HCT116 (cell line): Measurements from ENCODE around the gene ATP2A3. TPM values are rescaled to one million over a fixed set of nuclear protein-coding genes. Genes with fewer than 3 reads are reported as not detected.

Experiments used
- ATAC-seq: fragments of 200-7000 bp; cut with Tn5 transposase; 2 replicates; pipeline ENCODE4 v1.9.1; 2020; ENCODE audit warnings: mild to moderate bottlenecking, moderate library complexity
- BruUV-seq: library from RNA; stranded (reverse); fragments of 400-500 nt; replicated peaks from 2 replicates; lab custom pipeline; 2021; lab: Mats Ljungman, UMichigan
- CTCF ChIA-PET: fragments of 300-600 bp; sonication (Branson Sonifier 250); formaldehyde crosslinking; loops from one replicate; lab custom pipeline; 2021; ENCODE audit warnings: antibody characterized with exemption; lab: Charles Lee
- POLR2A ChIA-PET: fragments of 300-600, 350-600 bp; sonication (Branson Sonifier 250); formaldehyde crosslinking; loops from one replicate; lab custom pipeline; 2021; ENCODE audit warnings: antibody characterized with exemption; lab: Charles Lee
- RAD21 ChIA-PET, 2 experiments: fragments of 300-600 bp; sonication (Branson Sonifier 250); formaldehyde crosslinking; loops; one replicate each; lab custom pipeline; 2023; ENCODE audit warnings: low total read pairs in 2 of 2; ENCODE audit not compliant: uncharacterized antibody in 2 of 2, unreplicated experiment in 2 of 2, low non-redundant PET in 1 of 2; lab: Charles Lee
- DNase-seq: peaks from one replicate; pipeline ENCODE4 v3.0.0-alpha.2; 2010; ENCODE audit warnings: low read depth, low spot score
- H2AFZ ChIP-seq: fragments of 200-600 bp; shearing (Covaris generic), sonication (generic); 2 replicates; pipeline ENCODE4 v1.6.1; 2017; ENCODE audit warnings: low read depth, mixed run types, mixed read lengths, antibody characterized with exemption, low read length; ENCODE audit not compliant: poor library complexity, severe bottlenecking
- H3K27ac ChIP-seq: 2 replicates; pipeline ENCODE4 v1.5.1; 2012; ENCODE audit warnings: low read depth, low read length
- H3K27me3 ChIP-seq: fragments of 200-600 bp; sonication (generic); 2 replicates; pipeline ENCODE4 v1.6.1; 2016; ENCODE audit warnings: mixed run types, low read length, mixed read lengths; ENCODE audit not compliant: insufficient read depth
- H3K36me3 ChIP-seq, 2 experiments: fragments of 200-500 bp in 1 of 2; fragments of 200-600 bp in 1 of 2; sonication (Bioruptor generic) in 1 of 2; sonication (generic) in 1 of 2; 2 replicates each; pipeline versions ENCODE4 v1.5.1 to v1.6.1; 2014 to 2016; ENCODE audit warnings: low read length in 2 of 2, inconsistent platforms in 1 of 2, mixed read lengths in 1 of 2, mixed run types in 1 of 2; ENCODE audit not compliant: insufficient read depth in 2 of 2, control insufficient read depth in 1 of 2
- H3K4me1 ChIP-seq, 2 experiments: fragments of 200-600 bp in 1 of 2; sonication (generic) in 1 of 2; 2 replicates each; pipeline versions ENCODE4 v1.5.1 to v1.6.1; 2012 to 2017; ENCODE audit warnings: low read length in 2 of 2, inconsistent platforms in 1 of 2, mild to moderate bottlenecking in 1 of 2, mixed read lengths in 1 of 2, mixed run types in 1 of 2, moderate library complexity in 1 of 2; ENCODE audit not compliant: insufficient read depth in 2 of 2, control insufficient read depth in 1 of 2
- H3K4me2 ChIP-seq: fragments of 200-600 bp; sonication (generic); 2 replicates; pipeline ENCODE4 v1.6.1; 2017; ENCODE audit warnings: mixed run types, low read length, mixed read lengths
- H3K4me3 ChIP-seq, 2 experiments: fragments of 200-600 bp in 1 of 2; sonication (generic) in 1 of 2; replicated peaks in 1 of 2; 2 replicates each; pipeline ENCODE4 v1.5.1; 2011 to 2016; ENCODE audit warnings: low read length in 2 of 2, control low read depth in 1 of 2, low read depth in 1 of 2, mild to moderate bottlenecking in 1 of 2, mixed read lengths in 1 of 2, mixed run types in 1 of 2
- H3K79me2 ChIP-seq: fragments of 200-600 bp; sonication (generic); 2 replicates; pipeline ENCODE4 v1.6.1; 2017; ENCODE audit warnings: mild to moderate bottlenecking, mixed run types, low read length, moderate library complexity, mixed read lengths; ENCODE audit not compliant: insufficient read depth
- H3K9ac ChIP-seq: fragments of 200-600 bp; sonication (generic); 2 replicates; pipeline ENCODE4 v1.6.1; 2016; ENCODE audit warnings: low read length, mixed read lengths
- H3K9me2 ChIP-seq: fragments of 200-600 bp; sonication (generic), shearing (Covaris generic); 2 replicates; pipeline ENCODE4 v1.6.1; 2017; ENCODE audit warnings: mixed run types, mild to moderate bottlenecking, moderate library complexity; ENCODE audit not compliant: insufficient read depth
- H3K9me3 ChIP-seq, 2 experiments: fragments of 200-500 bp in 1 of 2; fragments of 200-600 bp in 1 of 2; sonication (Bioruptor generic) in 1 of 2; sonication (generic) in 1 of 2; 2 replicates each; pipeline ENCODE4 v1.6.1; 2014 to 2017; ENCODE audit warnings: low read length in 2 of 2, mixed read lengths in 2 of 2, inconsistent platforms in 1 of 2, low read depth in 1 of 2, mild to moderate bottlenecking in 1 of 2, mixed run types in 1 of 2, moderate library complexity in 1 of 2; ENCODE audit not compliant: control insufficient read depth in 1 of 2, insufficient read depth in 1 of 2
- H4K20me1 ChIP-seq: fragments of 200-600 bp; sonication (generic), shearing (Covaris generic); 2 replicates; pipeline ENCODE4 v1.6.1; 2017; ENCODE audit warnings: mixed run types, mild to moderate bottlenecking, moderate library complexity; ENCODE audit not compliant: insufficient read depth
- CBX3 ChIP-seq: IDR thresholded peaks from 2 replicates; pipeline ENCODE4 v1.6.1; 2012; ENCODE audit warnings: low read depth
- CEBPB ChIP-seq: IDR thresholded peaks from 2 replicates; pipeline ENCODE4 v1.6.1; 2012; ENCODE audit warnings: low read depth
- EGR1 ChIP-seq: IDR thresholded peaks from 2 replicates; pipeline ENCODE4 v1.6.1; 2012; ENCODE audit warnings: low read depth
- ELF1 ChIP-seq: IDR thresholded peaks from 2 replicates; pipeline ENCODE4 v1.6.1; 2012; ENCODE audit warnings: low read depth, borderline replicate concordance
- EZH2 ChIP-seq: fragments of 200-600 bp; sonication (generic); IDR thresholded peaks from 2 replicates; pipeline ENCODE4 v1.6.1; 2017; ENCODE audit warnings: antibody characterized with exemption, mixed run types
- FOSL1 ChIP-seq: IDR thresholded peaks from 2 replicates; pipeline ENCODE4 v1.6.1; 2012; ENCODE audit warnings: low read depth
- JUND ChIP-seq: IDR thresholded peaks from 2 replicates; pipeline ENCODE4 v1.6.1; 2012
- POLR2A ChIP-seq: IDR thresholded peaks from 2 replicates; pipeline ENCODE4 v1.7.0; 2011; ENCODE audit warnings: borderline replicate concordance; ENCODE audit not compliant: insufficient read depth, insufficient read length; ENCODE audit errors: extremely low read depth
- POLR2AphosphoS5 ChIP-seq: IDR thresholded peaks from 2 replicates; pipeline ENCODE4 v1.6.1; 2011; ENCODE audit warnings: mild to moderate bottlenecking, low read depth, low read length, moderate library complexity
- REST ChIP-seq: IDR thresholded peaks from 2 replicates; pipeline ENCODE4 v1.6.1; 2012; ENCODE audit warnings: low read depth
- SIN3A ChIP-seq: IDR thresholded peaks from 2 replicates; pipeline ENCODE4 v1.6.1; 2012; ENCODE audit warnings: low read depth
- SP1 ChIP-seq: IDR thresholded peaks from 2 replicates; pipeline ENCODE4 v1.6.1; 2012; ENCODE audit warnings: low read depth
- TCF7L2 ChIP-seq: IDR thresholded peaks from 2 replicates; pipeline ENCODE4 v1.7.0; 2011; ENCODE audit warnings: borderline replicate concordance, inconsistent platforms; ENCODE audit not compliant: insufficient read depth, insufficient read length; ENCODE audit errors: extremely low read depth
- ZFX ChIP-seq: fragments of 450-650 bp; IDR thresholded peaks from 2 replicates; pipeline ENCODE4 v1.6.1; 2017
- ZNF274 ChIP-seq: fragments of 200-500 bp; sonication (Bioruptor generic); IDR thresholded peaks from 2 replicates; pipeline ENCODE4 v1.6.1; 2014; ENCODE audit warnings: mild to moderate bottlenecking, low read depth, low read length, inconsistent platforms
- intact Hi-C: fragments of 100-400 bp; cut with micrococcal nuclease; formaldehyde crosslinking; loops from 2 replicates; pipeline ENCODE4 v1.10.0; 2022
- total RNA-seq: library from RNA; stranded (reverse); gene quantifications from one replicate; pipeline ENCODE4 v1.2.1, GENCODE V29; 2021; ENCODE audit not compliant: unreplicated experiment
- TF ChIP-seq, protein P1 (sequence below): IDR thresholded peaks from 2 replicates; pipeline ENCODE4 v1.6.1; 2011; ENCODE audit warnings: mild to moderate bottlenecking, low read length, moderate library complexity; ENCODE audit not compliant: insufficient replicate concordance; ENCODE audit errors: extremely low read depth

The ATP2A3 gene
- total RNA-seq, 1 experiment from 2014 or later, result 23.1 TPM

GRCh38 chr17:4010754-4011153 is 46.5 kb upstream of the ATP2A3 start (continued):
- TF ChIP-seq POLR2A (no peak), ZFX (no peak), CBX3 (no peak), REST (no peak), FOSL1 (no peak), ZNF274 (no peak), TCF7L2 (no peak), CEBPB (no peak), EGR1 (no peak), SIN3A (no peak), EZH2 (no peak), POLR2AphosphoS5 (no peak), JUND (no peak)

- RAD21 ChIA-PET, result no interaction called here
- H3K79me2 ChIP-seq, result no peaks in the 10 kb centered on the region
- no peak overlapping the region for H3K4me3 ChIP-seq
- H2AFZ ChIP-seq, result no peak overlapping the region
- no peaks in the 10 kb centered on the region for H4K20me1 ChIP-seq
- POLR2A ChIA-PET, result no interaction called here
- DNase-seq (no peak), ATAC-seq (no peak)
- no peak overlapping the region for H3K4me2 ChIP-seq
- no peaks in the 10 kb centered on the region for H3K27me3 ChIP-seq
- no TSS peak for BruUV-seq
- H3K9me3 ChIP-seq, result no peaks in the 10 kb centered on the region
- no peaks in the 10 kb centered on the region for H3K9me2 ChIP-seq
- H3K4me1 ChIP-seq, result peaks cover 0 to 5% of the 10 kb centered on the region in 2 experiments; a peak in 1 of 4 replicates
- H3K36me3 ChIP-seq, result peaks cover 5 to 9% of the 10 kb centered on the region in 2 experiments; a peak in 3 of 4 replicates
- no peak overlapping the region for H3K9ac ChIP-seq
- no peak overlapping the region for H3K27ac ChIP-seq
- CTCF ChIA-PET, result no interaction called here
- intact Hi-C loops, result no loop called here
- TF ChIP-seq JUND, result no peak
- no peak for TF ChIP-seq ZFX
- TF ChIP-seq POLR2AphosphoS5, result no peak
- TF ChIP-seq TCF7L2, result no peak
- no peak for TF ChIP-seq SIN3A
- TF ChIP-seq SP1, result no peak
- TF ChIP-seq ELF1, result no peak
- TF ChIP-seq FOSL1, result no peak
- no peak for TF ChIP-seq REST
- TF ChIP-seq, protein P1, sequence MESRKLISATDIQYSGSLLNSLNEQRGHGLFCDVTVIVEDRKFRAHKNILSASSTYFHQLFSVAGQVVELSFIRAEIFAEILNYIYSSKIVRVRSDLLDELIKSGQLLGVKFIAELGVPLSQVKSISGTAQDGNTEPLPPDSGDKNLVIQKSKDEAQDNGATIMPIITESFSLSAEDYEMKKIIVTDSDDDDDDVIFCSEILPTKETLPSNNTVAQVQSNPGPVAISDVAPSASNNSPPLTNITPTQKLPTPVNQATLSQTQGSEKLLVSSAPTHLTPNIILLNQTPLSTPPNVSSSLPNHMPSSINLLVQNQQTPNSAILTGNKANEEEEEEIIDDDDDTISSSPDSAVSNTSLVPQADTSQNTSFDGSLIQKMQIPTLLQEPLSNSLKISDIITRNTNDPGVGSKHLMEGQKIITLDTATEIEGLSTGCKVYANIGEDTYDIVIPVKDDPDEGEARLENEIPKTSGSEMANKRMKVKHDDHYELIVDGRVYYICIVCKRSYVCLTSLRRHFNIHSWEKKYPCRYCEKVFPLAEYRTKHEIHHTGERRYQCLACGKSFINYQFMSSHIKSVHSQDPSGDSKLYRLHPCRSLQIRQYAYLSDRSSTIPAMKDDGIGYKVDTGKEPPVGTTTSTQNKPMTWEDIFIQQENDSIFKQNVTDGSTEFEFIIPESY, result no peak
- TF ChIP-seq EGR1, result no peak
- no peak for TF ChIP-seq CEBPB
Measured at GRCh38 chr17:4009186-4009785, 45.0 kb upstream of the ATP2A3 start.
